22Rv1 (cell line): ENCODE measurements around the gene COP1.
A peak's percentile ranks its signal among the peaks of the same experiment; 100 is the strongest.

Experiments
- H3K27ac ChIP-seq: fragments of 450-650 bp; 2 replicates; pipeline ENCODE4 v1.5.1; 2017
- ZFX ChIP-seq: fragments of 450-650 bp; IDR thresholded peaks from 2 replicates; pipeline ENCODE4 v1.6.1; 2017; ENCODE audit warnings: antibody characterized with exemption, borderline replicate concordance
- TF ChIP-seq, protein P1 (sequence below): fragments of 450-650 bp; IDR thresholded peaks from 2 replicates; pipeline ENCODE4 v1.5.1; 2017; ENCODE audit warnings: mild to moderate bottlenecking

COP1 gene

DNA sequence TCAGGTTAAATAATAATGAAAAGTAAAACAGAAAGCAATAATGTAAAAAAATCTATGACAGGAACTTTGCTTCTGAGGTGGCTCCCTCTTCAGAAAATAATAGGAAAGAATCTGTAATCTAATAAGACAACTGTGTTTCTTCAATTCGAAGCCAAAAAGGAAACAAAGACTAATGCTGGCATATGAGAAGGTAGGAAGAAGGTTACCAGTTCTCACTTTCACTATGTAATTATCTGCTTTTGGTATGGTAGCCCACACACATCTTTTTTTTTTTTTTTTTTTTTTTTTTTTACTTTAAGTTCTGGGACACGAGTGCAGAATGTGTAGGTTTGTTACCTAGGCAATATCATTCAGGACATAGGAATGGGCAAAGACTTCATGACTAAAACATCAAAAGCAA is 47.1 kb downstream of the COP1 start:
- H3K27ac ChIP-seq, result no peak overlapping the region
- TF ChIP-seq, protein P1, sequence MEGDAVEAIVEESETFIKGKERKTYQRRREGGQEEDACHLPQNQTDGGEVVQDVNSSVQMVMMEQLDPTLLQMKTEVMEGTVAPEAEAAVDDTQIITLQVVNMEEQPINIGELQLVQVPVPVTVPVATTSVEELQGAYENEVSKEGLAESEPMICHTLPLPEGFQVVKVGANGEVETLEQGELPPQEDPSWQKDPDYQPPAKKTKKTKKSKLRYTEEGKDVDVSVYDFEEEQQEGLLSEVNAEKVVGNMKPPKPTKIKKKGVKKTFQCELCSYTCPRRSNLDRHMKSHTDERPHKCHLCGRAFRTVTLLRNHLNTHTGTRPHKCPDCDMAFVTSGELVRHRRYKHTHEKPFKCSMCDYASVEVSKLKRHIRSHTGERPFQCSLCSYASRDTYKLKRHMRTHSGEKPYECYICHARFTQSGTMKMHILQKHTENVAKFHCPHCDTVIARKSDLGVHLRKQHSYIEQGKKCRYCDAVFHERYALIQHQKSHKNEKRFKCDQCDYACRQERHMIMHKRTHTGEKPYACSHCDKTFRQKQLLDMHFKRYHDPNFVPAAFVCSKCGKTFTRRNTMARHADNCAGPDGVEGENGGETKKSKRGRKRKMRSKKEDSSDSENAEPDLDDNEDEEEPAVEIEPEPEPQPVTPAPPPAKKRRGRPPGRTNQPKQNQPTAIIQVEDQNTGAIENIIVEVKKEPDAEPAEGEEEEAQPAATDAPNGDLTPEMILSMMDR, result no peak
- TF ChIP-seq ZFX, result no peak

DNA sequence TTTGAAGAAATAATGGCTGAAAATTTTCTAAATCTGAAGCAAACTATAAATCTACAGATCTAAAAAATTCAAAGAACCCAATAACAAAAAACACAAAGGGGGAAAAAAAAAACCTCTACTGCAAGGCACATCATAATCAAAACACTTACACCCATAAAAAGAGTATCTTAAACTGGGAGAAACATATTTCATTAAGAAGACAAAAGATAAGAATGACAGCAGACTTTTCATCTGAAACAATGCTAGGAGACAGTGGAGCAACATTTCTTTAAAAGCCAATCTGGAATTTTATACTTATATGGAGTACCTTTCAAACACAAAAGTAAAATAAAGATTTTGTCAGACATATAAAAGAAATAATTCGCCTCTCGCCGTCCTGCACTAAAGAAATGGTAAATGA is 49.1 kb downstream of the COP1 start:
- TF ChIP-seq, protein P1, result no peak
- no peak for TF ChIP-seq ZFX
- no peak overlapping the region for H3K27ac ChIP-seq

DNA sequence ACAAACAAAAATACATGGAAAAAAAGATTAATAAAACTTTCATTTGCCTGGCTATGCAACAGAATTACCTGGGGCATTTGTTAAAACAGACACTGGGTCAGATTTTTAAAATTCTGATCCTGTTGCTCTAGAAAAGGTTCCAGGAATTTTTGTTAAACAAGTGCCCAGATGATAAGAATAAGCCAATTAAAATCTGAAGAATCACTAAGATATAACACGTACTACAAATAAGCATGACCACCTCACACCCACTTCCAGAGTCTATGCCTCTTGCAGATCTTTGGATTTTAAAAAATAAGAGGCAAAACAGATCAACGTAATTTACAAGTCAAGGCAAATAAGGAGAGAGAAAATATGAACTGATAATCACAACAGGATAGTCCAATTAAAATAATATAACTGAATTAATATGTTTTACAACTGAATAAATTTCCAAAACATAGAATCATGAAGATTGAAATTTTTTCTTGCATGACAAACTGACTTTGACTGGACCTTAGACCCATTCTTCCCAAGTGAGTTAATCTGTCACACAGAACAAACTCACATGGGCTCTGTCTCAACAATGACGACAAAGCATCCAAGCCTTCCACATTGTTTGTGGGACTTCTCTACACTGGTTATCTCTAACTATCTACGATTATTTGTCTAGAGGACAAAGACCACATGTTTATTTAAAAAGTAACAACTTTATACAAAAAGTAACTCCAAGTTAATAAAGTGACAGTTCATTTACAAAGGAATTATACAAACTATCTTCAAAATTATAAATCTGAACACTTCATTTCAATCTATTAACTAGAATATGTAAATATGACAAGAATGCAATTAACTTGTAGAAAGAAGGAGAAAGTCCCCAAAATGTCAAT is 56.9 kb downstream of the COP1 start:
- 0 out of 2 replicates have a peak overlapping the region, but pooled peaks have one; percentile 1 for H3K27ac ChIP-seq
- TF ChIP-seq ZFX, result no peak
- TF ChIP-seq, protein P1, result no peak

DNA sequence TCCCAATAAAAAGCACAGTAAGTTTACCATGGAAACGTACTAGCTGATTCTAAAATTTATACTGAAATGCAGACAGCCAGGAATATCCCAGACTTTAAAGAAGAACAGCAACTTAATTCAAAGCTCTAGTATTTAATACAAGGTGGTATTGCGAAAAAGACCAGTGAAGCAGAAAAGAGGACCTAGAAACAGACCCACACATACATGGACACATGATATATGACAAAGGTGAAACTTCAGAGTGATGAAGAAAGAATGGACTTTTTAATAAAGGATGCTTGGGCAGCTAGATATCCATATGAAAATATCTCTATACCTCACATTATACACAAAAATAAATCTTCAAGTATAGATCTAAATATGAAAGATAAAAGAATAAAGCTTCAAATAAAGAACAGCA is 62.6 kb downstream of the COP1 start:
- H3K27ac ChIP-seq, result no peak overlapping the region
- TF ChIP-seq, protein P1, result no peak
- TF ChIP-seq ZFX, result no peak

DNA sequence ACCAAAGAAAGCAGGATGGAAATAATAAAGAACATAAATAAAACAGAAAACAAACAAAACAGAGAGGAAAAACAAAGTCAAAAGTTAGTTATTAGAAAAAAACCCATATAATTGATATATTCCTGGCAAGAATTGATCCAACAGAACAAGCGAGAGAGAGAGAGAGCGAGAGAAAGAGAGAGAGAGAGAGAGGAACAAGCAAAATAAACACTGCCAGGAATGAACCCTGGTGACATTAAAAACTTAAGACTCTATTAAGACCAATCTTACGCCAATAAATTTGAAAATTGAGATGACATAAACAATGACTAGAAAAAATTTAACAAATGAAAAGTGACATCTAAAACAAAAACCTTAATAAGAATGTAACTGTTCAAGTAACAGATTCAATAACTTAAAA is 64.1 kb downstream of the COP1 start:
- TF ChIP-seq, protein P1, result no peak
- TF ChIP-seq ZFX, result no peak
- H3K27ac ChIP-seq, result no peak overlapping the region

DNA sequence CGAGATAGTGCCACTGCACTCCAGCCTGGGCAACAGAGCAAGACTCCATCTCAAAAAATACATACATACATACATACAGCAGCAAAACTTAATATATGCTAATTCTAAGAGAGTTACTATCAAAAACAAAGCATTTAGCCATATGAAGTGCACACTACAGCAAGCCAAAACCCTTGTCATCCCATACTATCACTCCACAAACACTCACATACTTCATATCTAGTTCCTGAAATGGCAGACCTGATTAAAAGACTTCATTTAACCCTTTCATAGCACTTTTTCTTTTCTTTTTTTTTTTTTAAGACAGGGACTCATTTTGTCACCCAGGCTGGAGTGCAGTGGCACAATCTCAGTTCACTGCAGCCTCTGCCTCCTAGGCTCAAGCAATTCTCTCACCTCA is 65.6 kb downstream of the COP1 start:
- TF ChIP-seq, protein P1, result no peak
- no peak for TF ChIP-seq ZFX
- no peak overlapping the region for H3K27ac ChIP-seq

DNA sequence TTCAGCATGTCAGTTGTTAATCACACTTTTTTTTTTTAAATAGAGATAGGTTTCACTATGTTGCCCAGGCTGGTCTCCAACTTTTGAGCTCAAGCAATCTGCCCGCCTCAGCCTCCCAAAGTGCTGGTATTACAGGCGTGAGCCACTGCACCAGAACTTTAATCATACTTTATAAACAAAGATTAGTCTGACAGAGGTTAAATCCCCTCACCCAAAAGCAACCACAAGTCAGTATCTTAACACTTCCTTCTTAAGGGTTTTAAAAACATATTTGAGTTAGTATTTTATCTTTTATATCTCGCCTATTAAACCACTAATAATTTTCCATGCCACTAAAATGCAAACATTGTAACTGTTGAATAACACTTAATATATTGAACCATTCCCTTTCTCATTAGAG is 70.2 kb downstream of the COP1 start:
- no peak overlapping the region for H3K27ac ChIP-seq
- no peak for TF ChIP-seq ZFX

DNA sequence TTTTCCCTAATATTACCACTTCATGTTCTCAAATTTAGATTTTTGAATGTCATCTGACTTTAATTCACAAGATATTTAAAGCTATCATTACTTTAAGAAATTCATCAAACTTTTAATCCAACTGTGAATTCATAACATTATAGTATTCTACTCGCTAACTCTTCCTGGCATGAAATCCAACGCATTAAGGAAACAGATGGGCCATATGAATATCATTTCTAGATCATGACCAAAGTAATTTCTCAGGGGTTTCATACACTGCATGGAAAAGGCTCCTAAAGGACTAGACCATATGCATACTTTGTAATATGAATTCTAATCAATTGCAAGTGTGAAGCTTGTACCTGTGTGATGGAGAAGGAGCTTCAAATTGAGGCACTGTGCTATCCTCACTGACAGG is 72.4 kb downstream of the COP1 start:
- no peak overlapping the region for H3K27ac ChIP-seq
- TF ChIP-seq, protein P1, result no peak
- no peak for TF ChIP-seq ZFX
